H1 (cell line): ENCODE measurements around the gene ARGLU1. TPM values are rescaled to one million over a fixed set of nuclear protein-coding genes. Genes with fewer than 3 reads are reported as not detected.

Experiments
- CBX8 ChIP-seq: fragments of 300-800, 300-1000 bp; sonication (generic); IDR thresholded peaks from 2 replicates; pipeline ENCODE4 v1.7.1; 2016; ENCODE audit warnings: low read depth, low read length, borderline replicate concordance
- CHD2 ChIP-seq: IDR thresholded peaks from 2 replicates; pipeline ENCODE4 v1.6.1; 2012; ENCODE audit warnings: low read length, improper control_type of control experiment
- JUN ChIP-seq: IDR thresholded peaks from 2 replicates; pipeline ENCODE4 v1.6.1; 2011; ENCODE audit warnings: low read depth, mild to moderate bottlenecking, improper control_type of control experiment, low read length
- NANOG ChIP-seq: IDR thresholded peaks from 2 replicates; pipeline ENCODE4 v1.6.1; 2011; ENCODE audit warnings: low read length, low read depth, mild to moderate bottlenecking, inconsistent platforms; ENCODE audit not compliant: insufficient read depth, poor library complexity, severe bottlenecking
- PHF8 ChIP-seq: fragments of 200-600 bp; sonication (generic); conservative IDR thresholded peaks from 2 replicates; pipeline ENCODE4 v1.7.1; 2012; ENCODE audit warnings: low read depth, mild to moderate bottlenecking, inconsistent platforms, low read length, moderate library complexity
- SIN3A ChIP-seq, 2 experiments: IDR thresholded peaks in 1 of 2; conservative IDR thresholded peaks in 1 of 2; 2 replicates each; pipeline ENCODE4 v1.6.1; 2011 to 2012; ENCODE audit warnings: low read length in 2 of 2, improper control_type of control experiment in 1 of 2, low read depth in 1 of 2, mild to moderate bottlenecking in 1 of 2
- TAF1 ChIP-seq: IDR thresholded peaks from 2 replicates; pipeline ENCODE4 v1.6.1; 2011; ENCODE audit warnings: mild to moderate bottlenecking, low read depth, low read length
- polyA plus RNA-seq, 7 experiments: library from polyadenylated mRNA; depleted of rRNA in 3 of 7; stranded (reverse) in 5 of 7; unstranded in 2 of 7; fragments of >200 nt in 5 of 7; fragments of 200-250 nt in 2 of 7; gene quantifications; 1 replicate in 5 of 7; 2 replicates in 1 of 7; 4 replicates in 1 of 7; pipeline versions ENCODE4 v1.2.1 to v1.2.3, GENCODE V29; 2011 to 2013; ENCODE audit warnings: missing spikeins in 2 of 7, mixed read lengths in 2 of 7
- total RNA-seq: library from RNA; stranded (reverse); fragmentation: NEBNext Ultra II Directional; extraction: Animal tissue kit (Norgen Biotek cat#: 25700); gene quantifications from 2 replicates; pipeline ENCODE4 v1.2.1, GENCODE V29; 2021
- TF ChIP-seq, protein P1 (sequence below): fragments of 300-600 bp; sonication (generic); IDR thresholded peaks from 2 replicates; pipeline ENCODE4 v1.7.1; 2012; ENCODE audit warnings: low read length, moderate library complexity, mild to moderate bottlenecking, inconsistent platforms; ENCODE audit not compliant: insufficient replicate concordance

Gene ARGLU1
- total and polyA plus RNA-seq, 2 of the 8 experiments (the other 6 are each of a cell fraction or from before 2014, with no cell fraction given): 47.8 to 84.9 TPM

DNA sequence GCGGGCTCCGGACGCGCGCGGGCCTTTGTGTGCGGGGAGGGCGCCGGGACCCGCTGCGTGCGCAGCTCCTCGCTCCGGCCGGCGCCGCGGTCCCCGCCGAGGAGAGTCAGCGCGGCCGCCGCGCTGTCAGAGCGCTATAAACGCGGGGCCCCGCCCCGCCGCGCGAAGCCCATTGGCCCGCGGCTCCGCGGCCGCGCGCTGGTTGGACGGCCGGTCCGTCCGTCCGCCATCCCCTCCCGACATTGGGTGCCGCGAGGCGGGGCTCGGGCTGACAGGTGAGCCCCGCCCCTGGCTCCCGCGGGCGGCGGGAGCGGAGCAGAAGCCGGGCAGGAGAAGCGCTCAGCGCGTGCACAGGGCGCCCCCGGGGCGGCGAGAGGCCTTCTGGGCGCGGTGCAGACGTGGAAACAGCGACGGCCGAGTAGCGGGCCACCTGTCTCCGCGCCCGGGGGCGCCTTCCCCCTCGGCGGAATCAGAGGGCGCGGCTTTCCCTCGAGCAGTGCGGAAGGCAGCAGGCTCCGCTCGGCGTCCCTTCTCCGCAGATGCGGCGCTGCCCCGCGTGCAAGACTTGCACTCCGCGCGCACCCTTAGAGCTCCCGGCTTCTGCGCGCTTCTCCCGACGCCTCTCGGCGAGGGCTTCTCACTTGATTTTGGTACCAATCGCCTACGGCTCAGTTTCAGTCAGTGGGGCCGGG is 32.2 kb downstream of the ARGLU1 start, which contains the start of gene EFNB2 (continued):
- TF ChIP-seq, protein P1, sequence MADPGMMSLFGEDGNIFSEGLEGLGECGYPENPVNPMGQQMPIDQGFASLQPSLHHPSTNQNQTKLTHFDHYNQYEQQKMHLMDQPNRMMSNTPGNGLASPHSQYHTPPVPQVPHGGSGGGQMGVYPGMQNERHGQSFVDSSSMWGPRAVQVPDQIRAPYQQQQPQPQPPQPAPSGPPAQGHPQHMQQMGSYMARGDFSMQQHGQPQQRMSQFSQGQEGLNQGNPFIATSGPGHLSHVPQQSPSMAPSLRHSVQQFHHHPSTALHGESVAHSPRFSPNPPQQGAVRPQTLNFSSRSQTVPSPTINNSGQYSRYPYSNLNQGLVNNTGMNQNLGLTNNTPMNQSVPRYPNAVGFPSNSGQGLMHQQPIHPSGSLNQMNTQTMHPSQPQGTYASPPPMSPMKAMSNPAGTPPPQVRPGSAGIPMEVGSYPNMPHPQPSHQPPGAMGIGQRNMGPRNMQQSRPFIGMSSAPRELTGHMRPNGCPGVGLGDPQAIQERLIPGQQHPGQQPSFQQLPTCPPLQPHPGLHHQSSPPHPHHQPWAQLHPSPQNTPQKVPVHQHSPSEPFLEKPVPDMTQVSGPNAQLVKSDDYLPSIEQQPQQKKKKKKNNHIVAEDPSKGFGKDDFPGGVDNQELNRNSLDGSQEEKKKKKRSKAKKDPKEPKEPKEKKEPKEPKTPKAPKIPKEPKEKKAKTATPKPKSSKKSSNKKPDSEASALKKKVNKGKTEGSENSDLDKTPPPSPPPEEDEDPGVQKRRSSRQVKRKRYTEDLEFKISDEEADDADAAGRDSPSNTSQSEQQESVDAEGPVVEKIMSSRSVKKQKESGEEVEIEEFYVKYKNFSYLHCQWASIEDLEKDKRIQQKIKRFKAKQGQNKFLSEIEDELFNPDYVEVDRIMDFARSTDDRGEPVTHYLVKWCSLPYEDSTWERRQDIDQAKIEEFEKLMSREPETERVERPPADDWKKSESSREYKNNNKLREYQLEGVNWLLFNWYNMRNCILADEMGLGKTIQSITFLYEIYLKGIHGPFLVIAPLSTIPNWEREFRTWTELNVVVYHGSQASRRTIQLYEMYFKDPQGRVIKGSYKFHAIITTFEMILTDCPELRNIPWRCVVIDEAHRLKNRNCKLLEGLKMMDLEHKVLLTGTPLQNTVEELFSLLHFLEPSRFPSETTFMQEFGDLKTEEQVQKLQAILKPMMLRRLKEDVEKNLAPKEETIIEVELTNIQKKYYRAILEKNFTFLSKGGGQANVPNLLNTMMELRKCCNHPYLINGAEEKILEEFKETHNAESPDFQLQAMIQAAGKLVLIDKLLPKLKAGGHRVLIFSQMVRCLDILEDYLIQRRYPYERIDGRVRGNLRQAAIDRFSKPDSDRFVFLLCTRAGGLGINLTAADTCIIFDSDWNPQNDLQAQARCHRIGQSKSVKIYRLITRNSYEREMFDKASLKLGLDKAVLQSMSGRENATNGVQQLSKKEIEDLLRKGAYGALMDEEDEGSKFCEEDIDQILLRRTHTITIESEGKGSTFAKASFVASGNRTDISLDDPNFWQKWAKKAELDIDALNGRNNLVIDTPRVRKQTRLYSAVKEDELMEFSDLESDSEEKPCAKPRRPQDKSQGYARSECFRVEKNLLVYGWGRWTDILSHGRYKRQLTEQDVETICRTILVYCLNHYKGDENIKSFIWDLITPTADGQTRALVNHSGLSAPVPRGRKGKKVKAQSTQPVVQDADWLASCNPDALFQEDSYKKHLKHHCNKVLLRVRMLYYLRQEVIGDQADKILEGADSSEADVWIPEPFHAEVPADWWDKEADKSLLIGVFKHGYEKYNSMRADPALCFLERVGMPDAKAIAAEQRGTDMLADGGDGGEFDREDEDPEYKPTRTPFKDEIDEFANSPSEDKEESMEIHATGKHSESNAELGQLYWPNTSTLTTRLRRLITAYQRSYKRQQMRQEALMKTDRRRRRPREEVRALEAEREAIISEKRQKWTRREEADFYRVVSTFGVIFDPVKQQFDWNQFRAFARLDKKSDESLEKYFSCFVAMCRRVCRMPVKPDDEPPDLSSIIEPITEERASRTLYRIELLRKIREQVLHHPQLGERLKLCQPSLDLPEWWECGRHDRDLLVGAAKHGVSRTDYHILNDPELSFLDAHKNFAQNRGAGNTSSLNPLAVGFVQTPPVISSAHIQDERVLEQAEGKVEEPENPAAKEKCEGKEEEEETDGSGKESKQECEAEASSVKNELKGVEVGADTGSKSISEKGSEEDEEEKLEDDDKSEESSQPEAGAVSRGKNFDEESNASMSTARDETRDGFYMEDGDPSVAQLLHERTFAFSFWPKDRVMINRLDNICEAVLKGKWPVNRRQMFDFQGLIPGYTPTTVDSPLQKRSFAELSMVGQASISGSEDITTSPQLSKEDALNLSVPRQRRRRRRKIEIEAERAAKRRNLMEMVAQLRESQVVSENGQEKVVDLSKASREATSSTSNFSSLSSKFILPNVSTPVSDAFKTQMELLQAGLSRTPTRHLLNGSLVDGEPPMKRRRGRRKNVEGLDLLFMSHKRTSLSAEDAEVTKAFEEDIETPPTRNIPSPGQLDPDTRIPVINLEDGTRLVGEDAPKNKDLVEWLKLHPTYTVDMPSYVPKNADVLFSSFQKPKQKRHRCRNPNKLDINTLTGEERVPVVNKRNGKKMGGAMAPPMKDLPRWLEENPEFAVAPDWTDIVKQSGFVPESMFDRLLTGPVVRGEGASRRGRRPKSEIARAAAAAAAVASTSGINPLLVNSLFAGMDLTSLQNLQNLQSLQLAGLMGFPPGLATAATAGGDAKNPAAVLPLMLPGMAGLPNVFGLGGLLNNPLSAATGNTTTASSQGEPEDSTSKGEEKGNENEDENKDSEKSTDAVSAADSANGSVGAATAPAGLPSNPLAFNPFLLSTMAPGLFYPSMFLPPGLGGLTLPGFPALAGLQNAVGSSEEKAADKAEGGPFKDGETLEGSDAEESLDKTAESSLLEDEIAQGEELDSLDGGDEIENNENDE: no peak
- TF ChIP-seq CBX8: no peak
- peak; percentile 94 for TF ChIP-seq TAF1
- TF ChIP-seq SIN3A (conservative IDR thresholded peaks at IDR 0.05 in 1 of 2, IDR thresholded peaks at IDR 0.05 in 1 of 2; ENCODE audit: low read depth in 1 of 2, low read length in 2 of 2): peak; percentile 11 to 75; a peak in 2 of 4 replicates
- peak; percentile 89; the same call in 1 of the 2 replicates for TF ChIP-seq CHD2
- TF ChIP-seq JUN: no peak
- TF ChIP-seq PHF8: no peak; the same call in 1 of the 2 replicates
- no peak for TF ChIP-seq NANOG
